Stomach (tissue), 9 donors: ENCODE data around the gene CTNNA1. TPM values are rescaled to one million over a fixed set of nuclear protein-coding genes. Genes with fewer than 3 reads are reported as not detected.

Source experiments
- DNase-seq, 2 donors: peaks; one replicate each; pipeline versions ENCODE4 v3.0.0 to v3.0.0-alpha.2; 2013 to 2019
- H3K27ac ChIP-seq, 5 donors: fragments of 200-600 bp in 4 of 5; sonication (generic) in 4 of 5; one replicate each; pipeline ENCODE4 v1.5.1; 2013 to 2019; ENCODE audit warnings: mild to moderate bottlenecking in 1 of 5, moderate library complexity in 1 of 5
- H3K27me3 ChIP-seq, 3 donors: fragments of 200-600 bp; sonication (generic); one replicate each; pipeline ENCODE4 v1.5.1; 2017 to 2019; ENCODE audit warnings: mixed run types in 1 of 3
- H3K36me3 ChIP-seq, 4 donors: fragments of 200-600 bp; sonication (generic); 1 replicate in 3 of 4; 2 replicates in 1 of 4; pipeline ENCODE4 v1.5.1; 2016 to 2019
- H3K4me1 ChIP-seq, 4 donors: fragments of 200-600 bp; sonication (generic); one replicate each; pipeline ENCODE4 v1.5.1; 2016 to 2019
- H3K4me3 ChIP-seq, 4 donors: fragments of 200-600 bp; sonication (generic) in 3 of 4; one replicate each; pipeline ENCODE4 v1.5.1; 2016 to 2019; ENCODE audit warnings: mild to moderate bottlenecking in 1 of 4
- H3K9me3 ChIP-seq, 4 donors: fragments of 200-600 bp; sonication (generic); one replicate each; pipeline ENCODE4 v1.5.1; 2016 to 2019
- EP300 ChIP-seq: sonication (generic); formaldehyde crosslinking; IDR thresholded peaks from one replicate; pipeline ENCODE4 v1.6.1; 2017; ENCODE audit warnings: antibody characterized with exemption
- POLR2A ChIP-seq, 4 donors: fragments of 450-650 bp; IDR thresholded peaks; one replicate each; pipeline ENCODE4 v1.6.1; 2016; ENCODE audit warnings: antibody characterized with exemption in 4 of 4, control low read depth in 2 of 4, mild to moderate bottlenecking in 1 of 4, moderate library complexity in 1 of 4
- POLR2AphosphoS5 ChIP-seq, 3 donors: sonication (generic); formaldehyde crosslinking; IDR thresholded peaks; one replicate each; pipeline ENCODE4 v1.6.1; 2016; ENCODE audit warnings: antibody characterized with exemption in 3 of 3
- WGBS, 5 donors: extraction: QIAGEN DNeasy Blood & Tissue Kit in 3 of 5; methylation state at CpG; one replicate each; pipeline versions ENCODE4 v1.1.5 to v1.1.7; 2013 to 2018; 5-methylcytosine and 5-hydroxymethylcytosine counted together
- intact Hi-C: fragments of 100-400 bp; cut with DNase I; formaldehyde crosslinking; loops from one replicate; pipeline ENCODE4 v1.15.1; 2023; ENCODE audit warnings: low total_unique reads
- polyA plus RNA-seq, 3 donors: library from polyadenylated mRNA; stranded (reverse); fragments of 200-250 nt; gene quantifications; one replicate each; pipeline ENCODE4 v1.2.3, GENCODE V29; 2013
- total RNA-seq, 5 donors: library from RNA; depleted of rRNA; stranded (reverse); fragments of >200 nt; gene quantifications; one replicate each; pipeline versions ENCODE4 v1.1.0 to v1.2.3, GENCODE V29; 2014 to 2016
- TF ChIP-seq, protein P1 (sequence below), 7 experiments: fragments of 450-650 bp in 4 of 7; fragments of 200-600 bp in 3 of 7; sonication (generic) in 3 of 7; IDR thresholded peaks; one replicate each; pipeline ENCODE4 v1.5.1; 2016 to 2019; ENCODE audit warnings: antibody characterized with exemption in 7 of 7, control low read depth in 2 of 7, mild to moderate bottlenecking in 1 of 7
- donor health status: healthy with polysubstance abuse.
- donor health status: Bipolar disorder and iron deficiency.
- donor health status: healthy.

CTNNA1 gene
- total and polyA plus RNA-seq, 8 donors: 88.7 to 531 (median 214) TPM

DNA sequence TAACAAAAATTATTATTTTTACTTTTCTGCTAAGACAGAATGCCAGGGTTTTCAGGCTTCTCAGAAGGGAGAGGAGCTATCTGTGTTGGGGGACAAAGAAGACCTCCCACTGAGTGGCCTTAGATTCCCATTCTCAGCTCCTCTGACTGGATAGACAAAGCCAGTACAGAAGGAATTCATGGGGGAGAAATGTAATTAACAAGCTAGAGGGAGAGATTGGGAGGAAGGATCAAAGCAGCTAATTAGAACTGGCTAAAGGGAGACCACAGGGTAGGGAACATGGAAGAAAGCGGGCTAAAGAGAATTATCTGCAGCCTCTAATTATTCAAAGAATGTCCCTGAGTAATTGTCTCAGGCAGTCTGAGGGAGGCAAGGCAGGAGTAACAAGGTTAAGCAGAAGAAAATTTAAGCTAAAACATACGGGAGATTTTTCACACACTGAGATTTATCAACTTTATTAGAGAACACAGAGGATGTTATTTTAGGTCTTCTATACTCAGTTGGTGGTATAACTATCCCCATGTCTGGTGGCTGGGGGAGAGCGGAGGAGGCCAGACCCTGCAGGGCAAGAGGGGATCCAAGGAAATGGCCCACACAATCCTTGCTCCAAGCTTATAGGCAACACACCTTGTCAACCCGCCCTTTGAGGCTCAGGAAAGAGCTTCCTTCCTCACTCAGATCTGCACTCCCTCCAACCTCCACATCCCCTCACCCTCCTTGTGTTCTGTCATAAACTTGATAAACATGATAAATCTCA is 209.6 kb downstream of the CTNNA1 start:
- Histone ChIP-seq H3K9me3 (no peaks in the 10 kb centered on the region), H3K36me3 (no peaks in the 10 kb centered on the region), H3K27ac (no peak overlapping the region), H3K4me3 (no peak overlapping the region), H3K4me1 (peaks cover 0 to 28% (median 3%) of the 10 kb centered on the region in 4 donors), H3K27me3 (no peaks in the 10 kb centered on the region)
- TF ChIP-seq POLR2AphosphoS5 (IDR thresholded peaks at IDR 0.05): no peak
- TF ChIP-seq, protein P1, sequence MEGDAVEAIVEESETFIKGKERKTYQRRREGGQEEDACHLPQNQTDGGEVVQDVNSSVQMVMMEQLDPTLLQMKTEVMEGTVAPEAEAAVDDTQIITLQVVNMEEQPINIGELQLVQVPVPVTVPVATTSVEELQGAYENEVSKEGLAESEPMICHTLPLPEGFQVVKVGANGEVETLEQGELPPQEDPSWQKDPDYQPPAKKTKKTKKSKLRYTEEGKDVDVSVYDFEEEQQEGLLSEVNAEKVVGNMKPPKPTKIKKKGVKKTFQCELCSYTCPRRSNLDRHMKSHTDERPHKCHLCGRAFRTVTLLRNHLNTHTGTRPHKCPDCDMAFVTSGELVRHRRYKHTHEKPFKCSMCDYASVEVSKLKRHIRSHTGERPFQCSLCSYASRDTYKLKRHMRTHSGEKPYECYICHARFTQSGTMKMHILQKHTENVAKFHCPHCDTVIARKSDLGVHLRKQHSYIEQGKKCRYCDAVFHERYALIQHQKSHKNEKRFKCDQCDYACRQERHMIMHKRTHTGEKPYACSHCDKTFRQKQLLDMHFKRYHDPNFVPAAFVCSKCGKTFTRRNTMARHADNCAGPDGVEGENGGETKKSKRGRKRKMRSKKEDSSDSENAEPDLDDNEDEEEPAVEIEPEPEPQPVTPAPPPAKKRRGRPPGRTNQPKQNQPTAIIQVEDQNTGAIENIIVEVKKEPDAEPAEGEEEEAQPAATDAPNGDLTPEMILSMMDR (IDR thresholded peaks at IDR 0.05): no peak
- no peak for TF ChIP-seq EP300
- TF ChIP-seq POLR2A (IDR thresholded peaks at IDR 0.05): no peak
- 89 to 95% (median 92%) methylated on average over 4 of the region's 4 CpGs for WGBS, 5 donors
- DNase-seq: no peak
- intact Hi-C loops: no loop called here

DNA sequence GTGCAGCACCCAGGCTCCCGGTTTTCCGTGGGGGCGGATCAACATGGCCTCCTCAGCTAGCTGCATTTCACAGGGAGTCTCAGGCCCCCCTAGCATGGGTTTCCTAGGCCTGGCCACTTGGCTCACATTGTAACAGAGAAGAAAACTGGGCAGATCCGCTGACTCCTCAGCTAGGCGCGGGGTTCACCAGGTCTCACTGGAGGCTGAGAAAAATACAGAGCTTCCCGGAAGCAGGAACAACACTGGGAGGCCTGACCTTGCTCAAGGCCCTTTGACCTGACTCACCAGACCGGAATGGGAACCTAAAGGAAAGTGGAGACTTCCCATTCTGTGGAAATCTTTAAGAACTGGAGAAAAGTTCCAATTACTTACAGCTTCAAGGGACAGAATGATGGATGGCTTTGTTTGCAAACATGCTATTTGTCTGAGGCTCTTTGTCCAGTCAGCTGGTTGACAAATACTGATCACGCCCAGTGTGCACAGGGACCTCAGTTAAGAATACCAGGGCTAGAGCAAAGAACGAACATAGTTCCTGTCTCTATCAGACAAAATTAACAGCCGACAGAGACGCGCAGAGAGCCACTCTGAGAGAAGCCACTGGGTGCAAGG is 210.6 kb downstream of the CTNNA1 start:
- H3K4me3 ChIP-seq: no peak overlapping the region
- H3K36me3 ChIP-seq: no peaks in the 10 kb centered on the region
- TF ChIP-seq EP300 (no peak), POLR2A (IDR thresholded peaks at IDR 0.05) (no peak), POLR2AphosphoS5 (IDR thresholded peaks at IDR 0.05) (no peak)
- TF ChIP-seq, protein P1 (IDR thresholded peaks at IDR 0.05): no peak
- intact Hi-C loops: no loop called here
- H3K27ac ChIP-seq: no peak overlapping the region
- H3K9me3 ChIP-seq: no peaks in the 10 kb centered on the region
- H3K4me1 ChIP-seq: peaks cover 0 to 34% (median 8%) of the 10 kb centered on the region in 4 donors
- DNase-seq: no peak
- H3K27me3 ChIP-seq: no peaks in the 10 kb centered on the region
- 78 to 88% (median 85%) methylated on average over 13 of the region's 13 CpGs for WGBS, 5 donors

DNA sequence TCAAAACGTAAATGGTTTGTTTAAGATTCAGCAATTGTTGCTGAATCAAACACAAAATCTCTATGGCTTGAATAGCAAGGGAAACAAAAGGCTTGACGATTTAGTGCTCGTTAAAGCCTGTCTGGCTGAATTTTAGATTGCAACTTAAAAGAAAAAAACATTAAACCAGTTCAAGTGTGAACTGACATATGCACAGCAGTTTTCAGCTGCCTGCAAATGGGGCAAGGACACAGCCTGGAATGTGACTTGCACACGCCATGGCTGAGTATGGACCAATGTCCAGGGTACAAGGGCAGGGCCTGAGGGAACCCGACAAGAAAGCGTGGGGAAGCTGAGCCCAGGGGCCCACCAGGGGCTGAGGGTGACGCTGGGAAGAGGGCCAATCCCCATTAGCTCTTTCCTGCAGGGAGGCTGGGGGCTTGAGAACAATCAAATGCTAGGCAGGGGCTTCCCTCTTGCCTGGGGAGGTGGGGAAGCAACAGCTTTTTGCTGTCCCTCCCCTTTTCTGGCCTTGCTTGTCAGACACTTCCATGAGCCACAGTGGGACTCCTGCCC is 211.5 kb downstream of the CTNNA1 start:
- no peaks in the 10 kb centered on the region for H3K36me3 ChIP-seq
- H3K4me1 ChIP-seq: peaks cover 0 to 34% (median 9%) of the 10 kb centered on the region in 4 donors
- no peak overlapping the region for H3K4me3 ChIP-seq
- TF ChIP-seq POLR2AphosphoS5 (IDR thresholded peaks at IDR 0.05) (no peak), EP300 (no peak), POLR2A (IDR thresholded peaks at IDR 0.05) (no peak)
- TF ChIP-seq, protein P1 (IDR thresholded peaks at IDR 0.05): no peak
- no peaks in the 10 kb centered on the region for H3K27me3 ChIP-seq
- intact Hi-C loops: no loop called here
- H3K27ac ChIP-seq: no peak overlapping the region
- no peaks in the 10 kb centered on the region for H3K9me3 ChIP-seq
- WGBS, 5 donors: 71 to 81% (median 77%) methylated on average over 7 of the region's 7 CpGs
- peak in 1 of 2 donors; percentile 54 for DNase-seq

DNA sequence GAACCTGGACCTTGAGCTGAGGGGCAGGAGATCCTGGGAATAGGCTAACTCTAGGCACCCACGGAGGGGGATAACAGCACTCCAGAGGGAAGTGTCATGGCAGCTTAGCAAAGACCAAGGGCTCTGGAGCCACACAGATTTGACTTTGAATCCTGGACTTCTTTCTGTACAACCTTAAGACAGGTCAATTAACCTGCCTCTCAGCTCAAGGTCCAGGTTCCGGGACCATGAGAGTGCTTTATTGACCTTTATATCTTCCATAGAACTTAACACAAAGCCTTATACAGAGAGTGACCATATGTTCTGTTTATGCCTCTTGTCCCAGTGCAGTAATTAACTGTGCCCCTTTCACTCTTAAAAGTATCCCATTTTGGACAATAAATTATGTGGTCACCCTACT is 212.4 kb downstream of the CTNNA1 start:
- WGBS, 5 donors: 81 to 96% (median 94%) methylated on average over 2 of the region's 2 CpGs
- H3K9me3 ChIP-seq: no peaks in the 10 kb centered on the region
- peaks cover 0 to 29% (median 13%) of the 10 kb centered on the region in 4 donors for H3K4me1 ChIP-seq
- no peak overlapping the region for H3K27ac ChIP-seq
- H3K27me3 ChIP-seq: no peaks in the 10 kb centered on the region
- no peak overlapping the region for H3K4me3 ChIP-seq
- no peak for DNase-seq
- intact Hi-C loops: no loop called here
- TF ChIP-seq EP300 (no peak), POLR2AphosphoS5 (IDR thresholded peaks at IDR 0.05) (no peak), POLR2A (IDR thresholded peaks at IDR 0.05) (no peak)
- TF ChIP-seq, protein P1 (IDR thresholded peaks at IDR 0.05): no peak
- H3K36me3 ChIP-seq: no peaks in the 10 kb centered on the region
